ENCODE measurements around the gene ITPR3. TPM values are rescaled to one million over a fixed set of nuclear protein-coding genes. Genes with fewer than 3 reads are reported as not detected.

Gene ITPR3
- 10 to 100 TPM; 54.2 to 55.1 TPM for total RNA-seq

DNA sequence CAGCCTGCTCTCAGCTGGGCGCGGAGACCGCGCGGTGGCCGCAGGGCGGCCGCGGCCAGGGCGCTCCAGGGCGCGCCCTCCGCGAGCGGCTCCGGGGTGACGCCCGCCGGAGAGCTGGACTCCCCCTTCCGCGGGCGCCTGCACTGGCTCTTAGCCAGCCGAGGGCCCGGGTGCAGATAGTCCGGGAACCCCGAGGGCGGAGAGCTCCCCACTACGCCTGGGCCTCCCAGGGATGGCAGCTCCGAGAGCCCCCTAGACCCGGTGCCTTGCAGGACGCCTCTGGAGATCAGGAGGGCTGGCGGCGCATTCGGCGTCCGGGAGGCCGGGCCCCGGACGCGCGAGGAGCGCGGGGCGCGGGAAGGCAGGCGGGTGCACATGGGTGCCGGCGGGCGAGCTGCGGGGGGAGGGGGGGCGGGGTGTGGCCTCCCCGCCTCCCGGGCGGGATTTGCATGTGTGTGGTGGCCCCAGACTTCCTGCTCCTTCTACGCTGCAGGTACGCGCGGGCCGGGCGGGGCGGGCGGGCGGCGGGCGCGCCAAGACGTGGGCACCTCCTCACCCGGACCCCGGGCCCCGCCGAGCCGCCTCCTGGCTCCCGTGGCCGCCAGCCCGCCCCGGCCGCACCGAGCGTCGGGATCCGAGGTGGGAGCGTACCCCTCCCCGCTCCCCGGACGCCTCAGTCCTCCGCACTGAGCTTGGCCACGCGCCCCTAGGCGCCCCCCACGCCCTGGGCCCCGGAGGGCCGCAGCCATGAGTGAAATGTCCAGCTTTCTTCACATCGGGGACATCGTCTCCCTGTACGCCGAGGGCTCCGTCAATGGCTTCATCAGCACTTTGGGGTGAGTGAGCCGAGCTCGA, at the start of gene ITPR3:
TSS of gene ITPR3 (plus strand) at position 467 of the 855 bp plus-strand sequence. CDS start at position 748, 281 bp downstream.
- Mint-ChIP-seq H3K27ac (peak within 1 kb of the TSS; percentile 93), H3K4me3 (peak within 1 kb of the TSS; percentile 94), H3K36me3 (ENCODE audit: low read depth) (peaks cover 20% of the 10 kb centered on the region), H3K4me1 (peaks cover 58% of the 10 kb centered on the region), H3K9me3 (no peaks in the 10 kb centered on the region), H3K27me3 (no peaks in the 10 kb centered on the region)
- DNase-seq: peak; percentile 84
- POLR2A ChIA-PET: interaction anchor here (0.6 to 3.9 kb wide), 28 partner anchors 8 to 649 kb away, joined by 3 to 29 read pairs (median 6); partner anchors contain the start of genes BAK1, CUTA, HMGA1 and UQCC2
- CTCF ChIA-PET: interaction anchor here (0.9 to 3.3 kb wide), 13 partner anchors 9 to 230 kb away, joined by 3 to 20 read pairs (median 5); partner anchors contain the start of genes BAK1 and UQCC2

- POLR2A ChIA-PET: interaction anchor here (0.7 to 5.7 kb wide), 15 partner anchors 8 to 181 kb away, joined by 3 to 71 read pairs (median 6); partner anchors contain the start of genes BAK1, CUTA, ITPR3 and UQCC2
- DNase-seq: no peak
- Mint-ChIP-seq H3K4me3 (peak overlapping the region; percentile 75), H3K27me3 (no peaks in the 10 kb centered on the region), H3K9me3 (no peaks in the 10 kb centered on the region), H3K27ac (peak overlapping the region; percentile 100), H3K36me3 (ENCODE audit: low read depth) (peaks cover 69% of the 10 kb centered on the region), H3K4me1 (peaks cover 62% of the 10 kb centered on the region)
- CTCF ChIA-PET: interaction anchor here (1.3 to 2.2 kb wide), 6 partner anchors 8 to 289 kb away, joined by 4 to 21 read pairs (median 10); partner anchors contain the start of genes BAK1 and UQCC2
These were observed 49.3 kb upstream of the ITPR3 start for GRCh38 chr6:33571637-33572316.

DNA sequence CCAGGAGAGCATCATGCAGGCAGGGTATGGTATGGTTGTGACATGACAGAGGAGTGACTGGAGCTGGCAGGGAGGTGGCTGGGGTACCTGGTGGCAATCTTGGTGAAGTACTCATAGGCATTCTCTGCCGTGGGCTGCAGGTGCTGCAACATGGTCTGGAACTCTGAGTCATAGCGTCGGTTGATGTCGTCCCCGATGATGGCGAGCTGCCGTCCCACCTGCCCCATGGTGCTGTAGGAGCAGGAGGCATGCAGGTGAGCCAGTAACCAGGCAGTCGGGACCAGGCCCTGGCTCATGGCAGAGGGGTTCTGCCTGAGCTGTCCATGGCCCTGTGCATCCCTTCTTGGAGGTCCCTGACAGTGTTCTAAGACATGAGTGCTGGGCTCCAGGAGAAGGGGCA, 45.9 kb upstream of the ITPR3 start:
- Mint-ChIP-seq H3K4me1 (peaks cover 59% of the 10 kb centered on the region), H3K9me3 (no peaks in the 10 kb centered on the region), H3K4me3 (no peak overlapping the region), H3K27me3 (no peaks in the 10 kb centered on the region), H3K27ac (peak overlapping the region; percentile 42), H3K36me3 (ENCODE audit: low read depth) (peaks cover 76% of the 10 kb centered on the region)
- no peak for DNase-seq
- ChIA-PET CTCF (interaction anchor here (1.9 kb wide), 1 partner anchor 10 kb away, joined by 5 read pairs; no protein-coding TSS in a partner anchor), POLR2A (interaction anchor here (0.7 to 1.5 kb wide), 7 partner anchors 13 to 303 kb away, joined by 3 to 5 read pairs (median 3); partner anchors contain the start of genes CUTA, RPS18 and VPS52)

DNA sequence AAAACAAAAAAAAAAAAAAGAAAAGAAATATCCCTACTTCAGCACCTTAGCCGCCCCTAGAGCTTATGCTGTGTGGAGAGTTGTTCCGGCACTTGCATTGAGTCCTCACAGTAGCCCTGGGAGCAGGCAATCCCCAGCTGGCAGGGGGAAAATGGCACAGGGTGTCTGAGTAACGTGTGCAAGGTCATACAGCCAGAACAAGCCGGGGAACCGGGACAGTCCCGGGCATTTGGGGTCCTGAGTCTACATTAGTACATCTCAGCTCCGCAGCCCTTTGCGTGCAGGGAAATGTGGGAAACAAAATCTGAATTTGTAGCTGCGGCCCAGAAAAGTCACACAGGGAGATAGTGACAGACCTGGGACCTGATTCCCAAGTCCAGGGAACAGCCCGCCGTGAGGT, 44.5 kb upstream of the ITPR3 start:
- H3K4me1 Mint-ChIP-seq: peaks cover 54% of the 10 kb centered on the region
- POLR2A ChIA-PET: interaction anchor here (1.1 to 1.3 kb wide), 2 partner anchors 8 to 123 kb away, joined by 3 read pairs; partner anchors contain the start of gene ZBTB9
- no peaks in the 10 kb centered on the region for H3K9me3 Mint-ChIP-seq
- CTCF ChIA-PET: no interaction called here
- H3K27me3 Mint-ChIP-seq: no peaks in the 10 kb centered on the region
- H3K4me3 Mint-ChIP-seq: peak overlapping the region; percentile 94
- H3K36me3 Mint-ChIP-seq (ENCODE audit: low read depth): peaks cover 72% of the 10 kb centered on the region
- no peak for DNase-seq
- peak overlapping the region; percentile 96 for H3K27ac Mint-ChIP-seq

- H3K36me3 Mint-ChIP-seq (ENCODE audit: low read depth): peaks cover 68% of the 10 kb centered on the region
- POLR2A ChIA-PET: interaction anchor here (1.1 to 1.3 kb wide), 2 partner anchors 8 to 123 kb away, joined by 3 read pairs; partner anchors contain the start of gene ZBTB9
- H3K27me3 Mint-ChIP-seq: no peaks in the 10 kb centered on the region
- H3K27ac Mint-ChIP-seq: peak overlapping the region; percentile 96
- peak overlapping the region; percentile 94 for H3K4me3 Mint-ChIP-seq
- peak; percentile 36 for DNase-seq
- CTCF ChIA-PET: no interaction called here
- H3K9me3 Mint-ChIP-seq: no peaks in the 10 kb centered on the region
- peaks cover 49% of the 10 kb centered on the region for H3K4me1 Mint-ChIP-seq
These were observed 44.0 kb upstream of the ITPR3 start for GRCh38 chr6:33577106-33577535.

DNA sequence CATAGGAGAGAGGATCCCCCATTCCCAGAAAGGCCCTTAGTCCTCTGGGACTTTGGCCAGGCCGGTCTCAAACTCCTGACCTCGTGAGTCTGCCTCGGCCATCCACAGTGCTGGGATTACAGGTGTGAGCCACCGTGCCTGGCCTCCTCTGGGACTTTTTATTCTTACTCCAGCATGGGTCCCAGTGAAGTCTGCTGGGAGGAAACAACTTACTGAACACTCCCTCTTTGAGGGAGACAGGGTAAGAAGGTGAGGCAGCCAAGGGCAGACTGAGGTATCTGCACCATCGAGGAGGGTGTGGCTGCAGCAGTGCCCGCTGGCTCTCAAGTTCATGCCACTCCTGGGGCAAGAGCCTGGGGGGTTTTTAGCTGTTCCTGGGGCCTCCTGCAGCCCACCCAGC, 43.4 kb upstream of the ITPR3 start:
- ChIA-PET CTCF (no interaction called here), POLR2A (interaction anchor here (3.5 kb wide), 1 partner anchor 123 kb away, joined by 18 read pairs; the partner anchor contains the start of gene ZBTB9)
- peak overlapping the region; percentile 94 for H3K4me3 Mint-ChIP-seq
- H3K9me3 Mint-ChIP-seq: no peaks in the 10 kb centered on the region
- H3K27ac Mint-ChIP-seq: peak overlapping the region; percentile 96
- no peaks in the 10 kb centered on the region for H3K27me3 Mint-ChIP-seq
- peak; percentile 34 for DNase-seq
- H3K4me1 Mint-ChIP-seq: peaks cover 45% of the 10 kb centered on the region
- peaks cover 64% of the 10 kb centered on the region for H3K36me3 Mint-ChIP-seq (ENCODE audit: low read depth)

GRCh38 chr6:33578164-33578563, 43.0 kb upstream of the ITPR3 start:
- no peak for DNase-seq
- POLR2A ChIA-PET: interaction anchor here (0.8 to 4.0 kb wide), 17 partner anchors 9 to 607 kb away, joined by 3 to 71 read pairs (median 6); partner anchors contain the start of genes ITPR3, SYNGAP1 and ZBTB9
- Mint-ChIP-seq H3K4me1 (peaks cover 45% of the 10 kb centered on the region), H3K27ac (peak overlapping the region; percentile 96), H3K4me3 (peak overlapping the region; percentile 94), H3K36me3 (ENCODE audit: low read depth) (peaks cover 64% of the 10 kb centered on the region), H3K9me3 (no peaks in the 10 kb centered on the region), H3K27me3 (no peaks in the 10 kb centered on the region)
- CTCF ChIA-PET: interaction anchor here (1.0 to 5.9 kb wide), 6 partner anchors 7 to 123 kb away, joined by 5 to 29 read pairs (median 17); partner anchors contain the start of gene ZBTB9

- DNase-seq: peak; percentile 73
- CTCF ChIA-PET: interaction anchor here (0.6 to 5.9 kb wide), 12 partner anchors 8 to 188 kb away, joined by 3 to 29 read pairs (median 4); partner anchors contain the start of gene ZBTB9
- Mint-ChIP-seq H3K4me3 (peak overlapping the region; percentile 94), H3K4me1 (peaks cover 46% of the 10 kb centered on the region), H3K27ac (peak overlapping the region; percentile 96), H3K27me3 (no peaks in the 10 kb centered on the region), H3K36me3 (ENCODE audit: low read depth) (peaks cover 62% of the 10 kb centered on the region), H3K9me3 (no peaks in the 10 kb centered on the region)
- POLR2A ChIA-PET: interaction anchor here (0.8 to 4.0 kb wide), 22 partner anchors 9 to 607 kb away, joined by 3 to 71 read pairs (median 6); partner anchors contain the start of genes ITPR3, KIFC1, SYNGAP1 and UQCC2
These were observed 42.5 kb upstream of the ITPR3 start for GRCh38 chr6:33578588-33579011.

- no peaks in the 10 kb centered on the region for H3K27me3 Mint-ChIP-seq
These were observed 41.1 kb upstream of the ITPR3 start, which contains the start of gene BAK1 for GRCh38 chr6:33579828-33580714. TSS of gene BAK1 (minus strand) at chr6:33580276. CDS start at chr6:33577604, 2,672 bp downstream.

GRCh38 chr6:33581186-33581585, 39.9 kb upstream of the ITPR3 start:
- H3K27ac Mint-ChIP-seq: no peak overlapping the region
- ChIA-PET CTCF (interaction anchor here (0.7 to 5.9 kb wide), 6 partner anchors 10 to 191 kb away, joined by 3 to 29 read pairs (median 4); partner anchors contain the start of gene ZBTB9), POLR2A (interaction anchor here (0.7 to 4.0 kb wide), 4 partner anchors 12 to 169 kb away, joined by 3 to 71 read pairs (median 22); partner anchors contain the start of genes ITPR3 and ZBTB9)
- no peaks in the 10 kb centered on the region for H3K9me3 Mint-ChIP-seq
- DNase-seq: no peak
- peaks cover 49% of the 10 kb centered on the region for H3K4me1 Mint-ChIP-seq
- no peak overlapping the region for H3K4me3 Mint-ChIP-seq
- peaks cover 39% of the 10 kb centered on the region for H3K36me3 Mint-ChIP-seq (ENCODE audit: low read depth)
- H3K27me3 Mint-ChIP-seq: no peaks in the 10 kb centered on the region

More at GRCh38 chr6:33579828-33580714, 41.1 kb upstream of the ITPR3 start, which contains the start of gene BAK1:
- Mint-ChIP-seq H3K27ac (peak within 1 kb of the TSS; percentile 96), H3K9me3 (no peaks in the 10 kb centered on the region), H3K36me3 (ENCODE audit: low read depth) (peaks cover 48% of the 10 kb centered on the region), H3K4me3 (peak within 1 kb of the TSS; percentile 94), H3K4me1 (peaks cover 45% of the 10 kb centered on the region)
- POLR2A ChIA-PET: interaction anchor here (0.7 to 4.0 kb wide), 27 partner anchors 7 to 608 kb away, joined by 3 to 71 read pairs (median 5); partner anchors contain the start of genes CUTA, ITPR3, KIFC1 and SYNGAP1
- CTCF ChIA-PET: interaction anchor here (0.6 to 5.9 kb wide), 23 partner anchors 7 to 189 kb away, joined by 3 to 29 read pairs (median 4); partner anchors contain the start of genes ITPR3, UQCC2 and ZBTB9
- DNase-seq: peak; percentile 90

DNA sequence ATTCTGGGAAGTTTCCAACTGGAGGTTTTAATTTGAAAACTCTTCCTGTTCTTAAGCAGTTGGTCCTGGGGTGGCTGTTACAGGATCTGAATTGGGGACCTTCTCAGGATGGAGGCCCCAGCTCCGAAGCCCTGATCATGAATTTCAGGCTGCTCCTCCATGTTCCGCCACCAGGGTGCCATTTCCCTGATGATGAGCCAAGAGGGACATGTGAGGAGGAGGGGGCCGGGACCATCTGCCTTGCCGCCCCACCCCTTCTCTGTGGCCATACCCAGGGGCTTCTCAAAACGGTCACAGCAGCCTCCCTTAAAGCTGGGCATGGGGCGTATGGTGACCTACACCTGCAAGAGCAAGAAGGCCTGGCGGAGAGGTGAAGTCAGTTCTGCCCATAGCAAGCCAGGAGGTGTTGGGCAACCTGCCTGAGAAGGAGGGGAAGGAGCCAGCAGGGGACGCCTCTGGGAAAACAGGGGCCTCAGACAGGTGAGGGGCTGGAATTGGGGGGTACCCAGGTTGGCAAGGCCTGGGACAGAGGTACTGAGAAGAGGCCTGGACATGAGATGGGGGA, 37.4 kb upstream of the ITPR3 start:
- peaks cover 35% of the 10 kb centered on the region for H3K4me1 Mint-ChIP-seq
- ChIA-PET POLR2A (no interaction called here), CTCF (interaction anchor here (0.6 to 5.9 kb wide), 6 partner anchors 11 to 129 kb away, joined by 3 to 29 read pairs (median 6); partner anchors contain the start of genes UQCC2 and ZBTB9)
- H3K4me3 Mint-ChIP-seq: no peak overlapping the region
- no peak for DNase-seq
- H3K27ac Mint-ChIP-seq: no peak overlapping the region
- H3K36me3 Mint-ChIP-seq (ENCODE audit: low read depth): peaks cover 14% of the 10 kb centered on the region
- no peaks in the 10 kb centered on the region for H3K27me3 Mint-ChIP-seq
- no peaks in the 10 kb centered on the region for H3K9me3 Mint-ChIP-seq
